Upper lobe of right lung (tissue), 1 donor: ENCODE data around the gene CHAC1. TPM values are rescaled to one million over a fixed set of nuclear protein-coding genes. Genes with fewer than 3 reads are reported as not detected.

Source experiments
- ATAC-seq: fragments of 200-7000 bp; cut with Tn5 transposase; one replicate; pipeline ENCODE4 v1.9.1; 2020; ENCODE audit warnings: mild to moderate bottlenecking, moderate library complexity
- DNase-seq: peaks from one replicate; pipeline ENCODE4 v3.0.0-alpha.2; 2020
- H3K27ac ChIP-seq: fragments of 200-600 bp; one replicate; pipeline ENCODE4 v1.8.0; 2022
- H3K27me3 ChIP-seq: fragments of 200-600 bp; one replicate; pipeline ENCODE4 v1.8.0; 2022; ENCODE audit warnings: mild to moderate bottlenecking
- H3K36me3 ChIP-seq: fragments of 200-600 bp; one replicate; pipeline ENCODE4 v1.8.0; 2022
- H3K4me1 ChIP-seq: fragments of 200-600 bp; one replicate; pipeline ENCODE4 v1.8.0; 2022
- H3K4me3 ChIP-seq: fragments of 200-600 bp; one replicate; pipeline ENCODE4 v1.8.0; 2022; ENCODE audit warnings: mild to moderate bottlenecking
- H3K9me3 ChIP-seq: fragments of 200-600 bp; one replicate; pipeline ENCODE4 v1.8.0; 2022
- intact Hi-C: fragments of 100-400 bp; cut with DNase I; formaldehyde crosslinking; loops from one replicate; pipeline ENCODE4 v1.11.0; 2022
- total RNA-seq: library from RNA; stranded (reverse); fragmentation: NEBNext Ultra II Directional; extraction: Animal tissue kit (Norgen Biotek cat#: 25700); gene quantifications from one replicate; pipeline ENCODE4 v1.2.1, GENCODE V29; 2021
- TF ChIP-seq, protein P1 (sequence below): fragments of 200-600 bp; IDR thresholded peaks from one replicate; pipeline ENCODE4 v1.8.0; 2022; ENCODE audit warnings: antibody characterized with exemption
- donor health status: DM: no; HTN: yes; CAD: no; lungs with severe emphysema.

CHAC1 gene
- total RNA-seq, 1 donor from 2014 or later = 4.4 TPM

DNA sequence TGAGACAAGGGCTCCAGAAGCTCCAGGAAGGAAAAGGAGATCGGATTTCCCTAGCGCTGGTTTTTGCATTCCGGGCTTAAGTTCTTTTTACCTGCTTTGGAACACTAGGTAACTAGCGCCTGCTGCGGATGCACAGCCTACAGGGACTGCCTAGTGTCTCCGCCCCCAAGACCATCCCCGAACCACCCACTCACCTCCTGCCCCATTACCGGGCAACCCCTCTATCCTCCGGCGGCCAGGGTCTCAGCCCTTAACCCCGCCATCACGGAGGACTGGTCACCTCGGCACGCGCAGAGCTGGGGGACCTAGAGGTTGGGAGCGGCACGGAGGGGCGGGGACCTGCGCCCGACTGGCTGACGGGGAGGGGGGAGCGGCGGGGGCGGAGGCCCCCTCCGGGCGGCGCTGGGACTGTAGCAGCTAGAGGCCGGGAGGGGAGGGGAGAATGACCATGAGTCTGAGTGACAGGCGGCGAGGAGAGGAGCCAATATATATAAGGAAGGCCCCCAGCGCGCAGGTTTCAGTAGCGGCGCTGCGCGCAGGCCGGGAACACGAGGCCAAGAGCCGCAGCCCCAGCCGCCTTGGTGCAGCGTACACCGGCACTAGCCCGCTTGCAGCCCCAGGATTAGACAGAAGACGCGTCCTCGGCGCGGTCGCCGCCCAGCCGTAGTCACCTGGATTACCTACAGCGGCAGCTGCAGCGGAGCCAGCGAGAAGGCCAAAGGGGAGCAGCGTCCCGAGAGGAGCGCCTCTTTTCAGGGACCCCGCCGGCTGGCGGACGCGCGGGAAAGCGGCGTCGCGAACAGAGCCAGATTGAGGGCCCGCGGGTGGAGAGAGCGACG lies 24.2 kb upstream of the CHAC1 start, which contains the start of gene DLL4:
Gene DLL4, plus strand, starts transcription at position 520 of the 839 bp plus-strand sequence. CDS start 329 bp downstream, outside the sequence.
- intact Hi-C loops = no loop called here
- Histone ChIP-seq H3K36me3 (no peaks in the 10 kb centered on the region), H3K4me3 (peak within 1 kb of the TSS; percentile 63), H3K4me1 (peaks cover 63% of the 10 kb centered on the region), H3K27me3 (peaks cover 57% of the 10 kb centered on the region), H3K27ac (peak within 1 kb of the TSS; percentile 61), H3K9me3 (no peaks in the 10 kb centered on the region)
- TF ChIP-seq, protein P1, sequence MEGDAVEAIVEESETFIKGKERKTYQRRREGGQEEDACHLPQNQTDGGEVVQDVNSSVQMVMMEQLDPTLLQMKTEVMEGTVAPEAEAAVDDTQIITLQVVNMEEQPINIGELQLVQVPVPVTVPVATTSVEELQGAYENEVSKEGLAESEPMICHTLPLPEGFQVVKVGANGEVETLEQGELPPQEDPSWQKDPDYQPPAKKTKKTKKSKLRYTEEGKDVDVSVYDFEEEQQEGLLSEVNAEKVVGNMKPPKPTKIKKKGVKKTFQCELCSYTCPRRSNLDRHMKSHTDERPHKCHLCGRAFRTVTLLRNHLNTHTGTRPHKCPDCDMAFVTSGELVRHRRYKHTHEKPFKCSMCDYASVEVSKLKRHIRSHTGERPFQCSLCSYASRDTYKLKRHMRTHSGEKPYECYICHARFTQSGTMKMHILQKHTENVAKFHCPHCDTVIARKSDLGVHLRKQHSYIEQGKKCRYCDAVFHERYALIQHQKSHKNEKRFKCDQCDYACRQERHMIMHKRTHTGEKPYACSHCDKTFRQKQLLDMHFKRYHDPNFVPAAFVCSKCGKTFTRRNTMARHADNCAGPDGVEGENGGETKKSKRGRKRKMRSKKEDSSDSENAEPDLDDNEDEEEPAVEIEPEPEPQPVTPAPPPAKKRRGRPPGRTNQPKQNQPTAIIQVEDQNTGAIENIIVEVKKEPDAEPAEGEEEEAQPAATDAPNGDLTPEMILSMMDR = no peak
- DNase-seq (peak; percentile 88), ATAC-seq (peak; percentile 75)

DNA sequence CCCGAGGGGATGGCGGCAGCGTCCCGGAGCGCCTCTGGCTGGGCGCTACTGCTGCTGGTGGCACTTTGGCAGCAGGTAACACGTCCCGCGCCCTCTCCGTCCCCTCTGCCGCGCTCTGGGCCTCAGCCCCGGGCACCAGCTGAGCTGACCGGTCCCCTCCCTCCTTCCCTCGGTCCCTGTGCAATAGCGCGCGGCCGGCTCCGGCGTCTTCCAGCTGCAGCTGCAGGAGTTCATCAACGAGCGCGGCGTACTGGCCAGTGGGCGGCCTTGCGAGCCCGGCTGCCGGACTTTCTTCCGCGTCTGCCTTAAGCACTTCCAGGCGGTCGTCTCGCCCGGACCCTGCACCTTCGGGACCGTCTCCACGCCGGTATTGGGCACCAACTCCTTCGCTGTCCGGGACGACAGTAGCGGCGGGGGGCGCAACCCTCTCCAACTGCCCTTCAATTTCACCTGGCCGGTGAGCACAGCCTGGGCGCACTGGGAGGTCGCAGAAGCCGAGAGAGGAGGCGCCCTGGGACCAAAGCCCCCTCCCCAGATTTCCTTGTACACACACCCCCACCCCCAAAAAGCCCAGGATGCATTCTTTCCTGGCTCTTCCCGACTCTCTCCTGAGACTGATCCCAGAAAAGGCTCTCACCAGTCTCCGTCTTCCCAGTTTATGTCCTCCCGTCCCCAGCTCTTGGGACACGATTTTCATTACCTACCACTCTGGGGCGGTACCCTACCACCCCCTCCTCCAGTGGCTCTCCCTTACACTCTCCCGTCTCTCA lies 23.4 kb upstream of the CHAC1 start:
- H3K9me3 ChIP-seq = no peaks in the 10 kb centered on the region
- peaks cover 57% of the 10 kb centered on the region for H3K27me3 ChIP-seq
- intact Hi-C loops = no loop called here
- peak; percentile 84 for DNase-seq
- peak; percentile 36 for ATAC-seq
- TF ChIP-seq, protein P1 = no peak
- peak overlapping the region; percentile 61 for H3K27ac ChIP-seq
- peaks cover 63% of the 10 kb centered on the region for H3K4me1 ChIP-seq
- H3K4me3 ChIP-seq = peak overlapping the region; percentile 63
- H3K36me3 ChIP-seq = no peaks in the 10 kb centered on the region

DNA sequence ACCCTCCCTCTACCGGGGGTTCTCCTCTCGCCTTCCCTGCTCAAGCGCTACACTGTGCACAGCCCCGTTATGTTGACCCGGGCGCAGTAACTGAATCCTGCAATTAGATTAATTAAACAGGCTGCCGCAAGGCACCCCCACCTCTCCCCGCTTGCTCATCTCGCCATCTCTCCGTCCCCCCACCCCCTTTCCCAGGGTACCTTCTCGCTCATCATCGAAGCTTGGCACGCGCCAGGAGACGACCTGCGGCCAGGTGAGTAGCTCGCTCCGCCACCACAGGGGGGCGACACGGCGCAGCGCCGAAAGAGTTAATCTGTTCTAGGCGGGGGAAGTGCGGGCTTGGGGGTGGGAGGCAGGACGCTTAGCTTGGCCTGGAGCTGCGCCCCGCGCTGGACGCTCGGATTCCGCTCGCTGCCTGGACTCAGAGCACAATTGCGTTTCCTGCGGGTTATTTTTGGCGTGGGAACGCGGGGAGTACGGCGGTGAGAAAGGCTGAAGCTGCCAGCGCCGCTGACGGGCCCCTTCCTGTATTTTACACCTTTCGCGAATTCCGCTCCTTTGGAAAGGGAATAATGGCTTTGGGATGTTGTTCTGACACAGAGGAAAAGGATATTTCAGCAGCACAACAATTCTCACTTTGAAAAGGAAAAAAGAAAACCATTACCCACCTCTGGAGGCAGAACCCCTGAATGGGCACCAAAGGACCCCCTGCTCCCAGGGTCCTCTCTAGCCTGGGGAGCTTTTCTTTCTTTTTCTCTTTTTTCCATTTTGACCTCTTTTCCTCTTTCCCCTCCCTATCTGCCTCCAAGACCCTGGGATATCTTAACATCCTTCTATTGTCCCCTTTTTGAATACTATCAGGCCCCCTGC lies 22.6 kb upstream of the CHAC1 start:
- Histone ChIP-seq H3K9me3 (no peaks in the 10 kb centered on the region), H3K4me3 (peak overlapping the region; percentile 63), H3K36me3 (no peaks in the 10 kb centered on the region), H3K4me1 (peaks cover 63% of the 10 kb centered on the region), H3K27me3 (peaks cover 52% of the 10 kb centered on the region), H3K27ac (no peak overlapping the region)
- ATAC-seq = peak; percentile 12
- DNase-seq = peak; percentile 81
- TF ChIP-seq, protein P1 = peak; percentile 47
- intact Hi-C loops = no loop called here

DNA sequence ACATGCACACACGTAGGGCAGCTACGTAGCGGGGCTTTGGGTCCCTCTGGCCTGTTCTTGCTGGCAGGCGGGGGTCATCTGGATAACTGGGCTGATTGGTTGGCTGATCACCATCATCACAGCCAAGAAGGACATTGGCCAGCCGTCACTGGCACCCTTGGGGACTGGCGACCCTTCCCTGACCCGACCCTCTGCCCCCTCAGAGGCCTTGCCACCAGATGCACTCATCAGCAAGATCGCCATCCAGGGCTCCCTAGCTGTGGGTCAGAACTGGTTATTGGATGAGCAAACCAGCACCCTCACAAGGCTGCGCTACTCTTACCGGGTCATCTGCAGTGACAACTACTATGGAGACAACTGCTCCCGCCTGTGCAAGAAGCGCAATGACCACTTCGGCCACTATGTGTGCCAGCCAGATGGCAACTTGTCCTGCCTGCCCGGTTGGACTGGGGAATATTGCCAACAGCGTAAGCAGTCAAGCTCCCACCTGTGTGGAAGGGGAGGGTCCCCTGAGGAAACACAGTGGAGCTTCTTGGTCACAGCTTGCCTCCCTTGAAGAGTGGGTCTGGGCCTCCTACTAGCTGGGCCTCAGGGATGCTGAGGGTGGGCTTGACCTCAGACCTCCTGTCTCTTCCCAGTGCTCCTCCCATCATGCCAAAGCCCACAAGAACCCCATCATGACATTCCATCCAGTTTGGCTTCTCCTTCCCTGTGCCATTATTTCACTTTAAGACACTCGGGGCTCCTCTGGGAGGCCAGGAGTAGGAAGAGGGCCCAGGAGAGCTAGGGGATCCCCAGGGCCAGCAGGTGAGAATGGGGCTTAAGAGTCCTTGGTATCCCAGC lies 21.8 kb upstream of the CHAC1 start:
- no peak for DNase-seq
- H3K27ac ChIP-seq = peak overlapping the region; percentile 47
- H3K4me1 ChIP-seq = peaks cover 55% of the 10 kb centered on the region
- H3K9me3 ChIP-seq = no peaks in the 10 kb centered on the region
- TF ChIP-seq, protein P1 = no peak
- intact Hi-C loops = no loop called here
- peaks cover 43% of the 10 kb centered on the region for H3K27me3 ChIP-seq
- no peak for ATAC-seq
- peak overlapping the region; percentile 63 for H3K4me3 ChIP-seq
- H3K36me3 ChIP-seq = no peaks in the 10 kb centered on the region
